GM12801 (cell line): ENCODE data around the gene NDUFS6.

Source experiments
- TF ChIP-seq, protein P1 (sequence below): IDR thresholded peaks from one replicate; pipeline ENCODE4 v1.5.1; 2011; ENCODE audit warnings: control low read depth; ENCODE audit not compliant: insufficient read length; ENCODE audit errors: extremely low read depth

NDUFS6 gene

DNA sequence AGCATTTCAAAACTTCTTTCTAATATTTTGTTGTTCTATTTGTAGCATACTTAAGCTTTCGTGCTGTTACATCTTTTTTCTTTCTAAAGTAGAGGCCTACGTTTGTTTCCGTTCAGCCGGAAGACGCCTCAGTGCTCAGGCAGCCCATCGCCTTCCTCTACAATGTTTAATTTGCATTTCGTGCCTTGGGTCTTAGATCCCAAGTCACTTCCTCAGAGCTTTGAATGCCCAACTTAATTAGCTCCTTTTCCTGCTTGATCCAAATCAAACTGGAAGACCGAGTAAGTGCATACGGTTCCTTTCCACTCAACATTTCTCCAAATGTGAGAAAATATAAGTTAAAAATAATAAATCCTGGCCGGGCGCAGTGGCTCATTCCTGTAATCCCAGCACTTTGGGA lies 44.7 kb upstream of the NDUFS6 start:
- TF ChIP-seq, protein P1, sequence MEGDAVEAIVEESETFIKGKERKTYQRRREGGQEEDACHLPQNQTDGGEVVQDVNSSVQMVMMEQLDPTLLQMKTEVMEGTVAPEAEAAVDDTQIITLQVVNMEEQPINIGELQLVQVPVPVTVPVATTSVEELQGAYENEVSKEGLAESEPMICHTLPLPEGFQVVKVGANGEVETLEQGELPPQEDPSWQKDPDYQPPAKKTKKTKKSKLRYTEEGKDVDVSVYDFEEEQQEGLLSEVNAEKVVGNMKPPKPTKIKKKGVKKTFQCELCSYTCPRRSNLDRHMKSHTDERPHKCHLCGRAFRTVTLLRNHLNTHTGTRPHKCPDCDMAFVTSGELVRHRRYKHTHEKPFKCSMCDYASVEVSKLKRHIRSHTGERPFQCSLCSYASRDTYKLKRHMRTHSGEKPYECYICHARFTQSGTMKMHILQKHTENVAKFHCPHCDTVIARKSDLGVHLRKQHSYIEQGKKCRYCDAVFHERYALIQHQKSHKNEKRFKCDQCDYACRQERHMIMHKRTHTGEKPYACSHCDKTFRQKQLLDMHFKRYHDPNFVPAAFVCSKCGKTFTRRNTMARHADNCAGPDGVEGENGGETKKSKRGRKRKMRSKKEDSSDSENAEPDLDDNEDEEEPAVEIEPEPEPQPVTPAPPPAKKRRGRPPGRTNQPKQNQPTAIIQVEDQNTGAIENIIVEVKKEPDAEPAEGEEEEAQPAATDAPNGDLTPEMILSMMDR, result no peak

DNA sequence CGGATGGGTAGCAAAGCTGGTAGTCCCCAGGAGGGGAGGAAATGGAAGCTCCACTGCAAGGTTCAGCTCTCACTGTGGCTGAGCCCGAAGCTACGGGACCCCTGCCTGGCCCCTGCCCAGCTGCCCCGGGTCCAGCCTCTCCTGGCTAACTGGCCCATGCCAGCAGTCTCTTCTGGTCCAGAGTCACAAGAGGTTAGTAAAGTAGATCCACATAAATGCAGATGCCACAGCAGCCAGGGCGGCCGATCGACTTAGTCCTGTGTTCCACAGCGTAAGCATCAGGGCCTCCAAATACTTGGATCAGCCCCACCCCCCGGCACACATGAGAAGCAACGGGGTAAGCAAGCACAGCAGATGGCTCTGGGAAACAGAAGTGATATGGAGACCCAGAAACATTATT lies 43.7 kb upstream of the NDUFS6 start:
- TF ChIP-seq, protein P1, result no peak

DNA sequence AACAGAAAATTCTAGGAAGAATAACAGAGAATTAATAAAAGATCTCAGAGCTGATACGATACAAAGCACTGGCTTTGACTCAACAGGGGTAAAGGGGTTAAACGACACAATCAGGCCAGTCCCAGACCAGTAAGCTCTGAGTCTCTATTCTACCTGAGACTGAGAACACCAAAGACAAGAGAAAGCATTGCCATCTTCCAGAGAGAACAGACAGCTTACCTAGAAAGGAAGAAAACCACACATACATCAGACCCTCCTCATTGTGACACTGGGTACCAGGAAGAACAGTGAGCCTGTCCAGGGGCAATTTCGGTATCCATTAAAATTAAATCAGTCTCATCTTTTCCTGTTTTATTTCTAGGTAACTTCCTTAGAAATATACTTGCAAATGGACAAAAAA lies 42.6 kb upstream of the NDUFS6 start:
- TF ChIP-seq, protein P1, result no peak

DNA sequence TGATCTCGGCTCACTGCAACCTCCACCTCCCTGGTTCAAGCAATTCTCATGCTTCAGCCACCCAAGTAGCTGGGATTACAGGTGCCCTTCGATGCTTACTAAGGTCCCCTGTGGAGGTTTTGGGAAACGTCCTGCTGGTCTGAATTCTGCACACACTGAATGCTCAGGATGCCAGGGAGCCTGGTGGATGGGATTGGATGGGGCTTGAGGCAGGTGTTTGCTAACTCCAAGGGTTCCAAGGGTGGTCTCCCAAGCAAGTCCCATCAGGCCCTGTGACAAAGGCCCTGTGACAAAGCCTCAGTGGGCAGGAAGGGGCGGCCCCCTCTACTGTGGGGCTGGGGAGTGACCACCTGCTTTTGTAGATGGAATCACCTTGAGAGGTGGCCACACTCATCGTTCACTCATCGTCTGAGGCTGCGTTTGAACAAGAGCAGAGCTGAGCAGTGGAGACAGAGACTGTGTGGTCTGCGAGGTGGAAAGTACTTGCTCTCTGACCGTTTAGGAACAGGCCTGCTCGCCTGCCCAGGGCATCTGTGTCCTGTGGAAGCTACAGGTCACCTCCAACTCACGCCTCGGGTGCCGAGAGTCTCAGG lies 41.7 kb upstream of the NDUFS6 start:
- TF ChIP-seq, protein P1, result no peak

DNA sequence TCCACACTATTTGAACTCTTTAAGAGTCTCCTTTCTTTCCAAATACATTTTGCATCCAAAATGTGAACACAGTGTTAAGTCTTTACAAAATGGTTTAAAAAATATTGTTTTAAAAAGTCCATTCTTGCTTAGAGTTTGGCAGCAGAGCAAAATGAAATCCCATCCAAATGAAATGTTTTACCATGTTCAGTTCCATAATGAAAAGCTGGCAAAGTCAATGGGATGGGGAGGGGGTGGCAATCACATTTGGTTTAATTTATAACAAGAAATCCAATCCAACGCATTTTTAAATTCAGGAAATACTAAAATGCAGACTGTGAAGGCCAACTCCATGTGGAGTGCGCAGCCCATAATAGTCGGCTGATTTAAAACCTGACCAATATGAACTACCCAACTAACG lies 41.0 kb upstream of the NDUFS6 start:
- TF ChIP-seq, protein P1, result no peak

DNA sequence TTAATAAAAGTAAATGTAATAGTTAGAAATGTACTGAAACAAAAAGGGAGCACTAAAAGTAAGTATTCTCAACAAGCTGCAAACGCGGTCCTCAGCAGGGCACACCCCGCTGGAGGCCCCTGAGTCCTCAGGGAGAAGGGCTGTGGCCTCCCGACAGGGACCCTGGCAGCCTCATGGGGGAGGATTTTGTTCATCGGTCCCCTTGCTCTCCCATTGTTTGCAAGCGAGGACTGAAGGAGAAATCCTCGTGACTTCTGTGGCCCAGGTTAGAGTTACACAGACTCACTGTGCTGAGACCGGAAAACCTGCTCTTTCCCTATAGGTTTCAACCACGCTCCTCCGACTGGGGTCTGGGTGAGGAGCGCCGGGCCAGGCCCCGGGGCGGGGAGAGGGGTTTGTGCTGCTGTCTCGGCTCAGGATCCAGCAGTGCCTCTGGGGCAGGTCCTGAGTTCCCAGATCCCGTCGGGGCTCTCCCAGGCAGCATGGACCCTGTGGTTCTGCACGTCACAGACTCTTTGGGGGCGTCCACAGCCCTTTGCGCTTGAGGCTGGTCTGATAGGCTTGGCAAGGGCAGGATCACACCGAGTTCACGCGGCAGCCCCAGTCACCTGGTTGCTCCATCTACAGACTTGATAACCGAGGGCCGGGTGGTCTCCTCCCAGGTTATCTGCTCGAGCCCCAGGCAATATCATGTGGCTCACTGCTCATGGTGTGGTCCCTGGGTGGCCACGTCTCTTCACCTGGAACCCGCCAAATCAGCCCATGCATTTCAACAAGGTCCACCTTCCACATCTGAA lies 40.4 kb upstream of the NDUFS6 start:
- TF ChIP-seq, protein P1, result no peak

DNA sequence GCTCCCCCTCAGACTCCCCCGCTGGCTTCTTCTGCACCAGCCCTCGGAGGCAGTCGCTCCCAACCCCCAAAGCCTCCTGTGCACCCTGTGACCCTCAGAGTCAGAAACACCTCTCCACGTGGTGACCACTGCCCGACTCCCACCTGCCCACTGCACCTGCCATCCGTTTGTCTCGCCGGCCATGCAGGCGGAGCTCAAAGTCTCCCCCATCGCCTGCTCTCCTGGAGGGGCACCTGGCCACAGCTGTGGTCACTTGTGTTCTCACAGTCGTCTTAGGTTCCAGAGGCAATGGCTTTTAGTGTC lies 39.8 kb upstream of the NDUFS6 start:
- TF ChIP-seq, protein P1, result no peak
